CD4-positive, alpha-beta T cell treated with Interleukin-17A for 1 hour (primary cell): ENCODE results near the gene CEL.
"Not testable (repeated sequence)": the region's sequence is repeated elsewhere in the genome, so short reads cannot be mapped to it uniquely, and the experiment has no call there.

ENCODE experiments used
- DNase-seq: peaks from one replicate; pipeline ENCODE4 v3.0.0-alpha.2; 2020

CEL gene

DNA sequence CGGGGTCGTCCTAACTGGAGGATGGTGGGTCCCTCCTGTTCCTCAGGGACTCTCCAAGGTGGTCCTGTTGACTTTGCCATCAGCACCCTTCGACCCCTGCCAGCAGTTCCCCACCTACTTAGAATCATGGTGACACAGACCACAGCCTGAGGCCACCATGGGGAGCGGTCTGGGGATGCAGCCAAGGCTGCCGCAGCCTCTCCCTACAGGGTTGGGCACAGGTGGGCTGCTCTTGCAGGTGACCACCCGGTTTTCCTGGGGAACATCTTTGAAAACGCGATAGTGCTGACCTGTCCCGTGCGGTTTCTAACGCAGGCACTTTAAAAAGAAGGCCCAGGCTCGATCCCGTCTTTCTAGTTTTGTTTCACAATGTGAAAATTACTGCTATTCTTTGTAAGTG, 12.7 kb upstream of the CEL start:
- no peak for DNase-seq

DNA sequence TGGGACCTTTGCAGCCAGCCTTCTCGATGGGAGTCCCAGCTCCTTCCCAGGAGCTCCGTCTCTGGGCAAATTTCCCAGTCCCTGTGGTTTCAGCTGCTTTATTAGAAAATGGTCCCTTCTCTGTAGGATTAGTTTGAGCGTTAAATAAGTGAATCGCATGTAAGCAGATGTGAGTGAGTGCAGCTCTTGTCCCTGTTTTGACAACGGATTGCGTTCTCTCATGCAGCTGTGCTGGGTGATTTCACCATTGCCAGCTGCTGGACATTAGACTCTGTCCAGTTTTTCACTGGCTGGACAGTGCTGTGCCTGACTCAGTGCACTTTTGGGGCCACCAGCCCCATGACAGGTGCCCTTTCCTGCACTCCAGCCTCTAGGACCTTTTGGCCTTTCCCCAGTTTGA, 11.6 kb upstream of the CEL start:
- DNase-seq = no peak

DNA sequence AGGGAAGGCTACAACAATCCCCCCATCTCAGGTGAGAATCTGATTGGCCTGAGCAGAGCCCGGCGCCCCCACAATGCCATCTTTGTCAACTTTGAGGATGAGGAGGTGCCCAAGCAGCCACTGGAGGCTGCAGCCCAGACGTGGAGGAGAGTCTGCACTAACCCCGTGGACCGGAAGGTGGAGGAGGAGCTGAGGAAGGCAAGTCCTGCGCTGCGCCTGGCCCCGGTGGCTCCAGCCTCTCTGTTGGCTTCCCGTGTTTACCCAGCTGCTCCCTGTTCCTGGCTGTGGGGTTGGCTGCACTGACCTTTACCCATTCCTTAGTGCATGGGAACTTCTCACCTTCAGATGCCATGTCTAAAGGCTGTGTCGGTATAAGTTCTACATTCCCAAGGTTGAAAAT, 11.0 kb upstream of the CEL start:
- no peak for DNase-seq

DNA sequence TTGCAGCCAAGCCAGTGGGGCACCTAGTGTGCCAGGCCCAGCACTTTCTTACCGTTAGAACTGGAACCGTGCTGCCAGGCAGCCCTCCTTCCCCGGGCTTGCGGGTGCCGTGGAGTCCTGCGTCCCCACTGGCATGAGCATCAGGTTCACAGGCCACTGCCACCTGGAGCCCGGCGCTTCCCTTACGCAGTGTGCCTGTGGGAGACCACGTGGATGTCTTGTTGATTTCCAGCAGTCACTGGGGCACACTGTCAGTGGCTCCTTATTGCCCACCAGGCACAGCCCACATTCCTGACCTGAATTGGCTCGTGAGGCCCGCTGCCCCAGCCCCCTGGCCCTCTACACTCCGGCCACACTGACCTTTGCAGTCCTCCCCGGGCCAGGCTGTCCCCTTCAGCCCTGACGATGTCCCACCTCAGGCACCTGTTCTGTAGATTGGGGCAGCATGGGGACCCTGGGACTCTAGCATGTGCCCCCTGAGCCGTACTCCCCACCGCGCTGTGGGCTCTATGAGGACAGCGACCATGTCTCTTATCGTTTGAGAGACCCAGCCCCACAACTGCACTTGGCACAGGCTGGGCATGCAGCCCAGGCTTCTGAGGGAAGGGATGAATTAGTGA, 10.4 kb upstream of the CEL start:
- DNase-seq = no peak

DNA sequence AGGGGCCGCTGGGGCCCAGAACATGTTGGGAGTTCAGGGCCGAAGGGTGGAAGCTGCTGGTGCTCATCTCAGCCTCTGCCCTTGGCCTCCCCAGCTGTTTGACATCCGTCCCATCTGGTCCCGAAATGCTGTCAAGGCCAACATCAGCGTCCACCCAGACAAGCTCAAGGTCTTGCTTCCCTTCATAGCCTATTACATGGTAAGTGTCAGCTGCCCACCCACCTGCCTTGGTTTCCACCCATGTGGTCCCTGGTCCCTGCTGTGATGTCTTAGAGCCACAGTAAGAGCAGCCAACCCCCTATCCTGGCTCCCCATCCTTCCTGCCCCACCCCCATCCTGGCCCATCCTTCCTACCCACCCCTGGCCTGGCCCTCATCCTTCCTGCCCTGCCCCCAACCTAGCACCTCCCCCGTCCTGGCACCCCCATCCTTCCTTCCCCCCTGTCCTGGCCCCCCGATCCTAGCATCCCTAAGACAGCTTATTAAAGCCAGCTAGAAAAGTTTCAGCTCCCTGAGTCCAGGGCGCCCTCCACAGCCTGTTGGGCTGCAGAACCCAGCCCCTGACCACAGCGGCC, 9.7 kb upstream of the CEL start:
- DNase-seq = no peak

DNA sequence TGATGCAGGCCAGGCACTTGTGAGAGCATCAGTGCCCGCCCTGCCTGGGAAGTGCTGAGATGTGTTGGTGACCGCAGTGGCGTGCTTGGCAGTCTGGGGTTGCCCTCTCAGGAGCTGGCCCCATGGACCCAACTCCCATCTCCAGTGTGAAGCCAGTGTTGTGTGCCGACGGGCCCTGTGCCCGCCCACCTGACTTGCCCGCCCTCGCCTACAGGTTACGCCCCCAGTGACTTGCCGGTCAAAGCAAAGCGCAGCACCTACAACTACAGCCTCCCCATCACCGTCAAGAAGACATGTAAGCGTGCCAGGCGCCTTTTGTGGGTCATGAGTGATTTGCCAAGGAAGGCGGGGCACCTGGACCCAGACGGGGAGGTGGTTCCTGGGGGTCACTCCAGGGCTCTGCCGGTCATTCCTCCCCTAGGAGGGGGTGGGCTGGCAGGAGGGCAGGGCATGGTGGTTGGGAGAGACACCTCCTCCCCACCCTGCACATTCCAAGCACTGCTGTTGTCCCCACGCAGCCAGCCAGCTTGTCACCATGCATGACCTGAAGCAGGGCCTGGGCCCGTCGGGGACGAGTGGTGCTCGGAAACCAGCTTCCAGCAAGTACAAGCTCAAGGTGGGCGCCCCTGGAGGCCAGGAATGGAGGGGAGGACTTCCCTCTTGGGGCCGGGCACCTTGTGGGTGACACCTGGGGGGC, 7.4 kb upstream of the CEL start:
- DNase-seq = no peak

DNA sequence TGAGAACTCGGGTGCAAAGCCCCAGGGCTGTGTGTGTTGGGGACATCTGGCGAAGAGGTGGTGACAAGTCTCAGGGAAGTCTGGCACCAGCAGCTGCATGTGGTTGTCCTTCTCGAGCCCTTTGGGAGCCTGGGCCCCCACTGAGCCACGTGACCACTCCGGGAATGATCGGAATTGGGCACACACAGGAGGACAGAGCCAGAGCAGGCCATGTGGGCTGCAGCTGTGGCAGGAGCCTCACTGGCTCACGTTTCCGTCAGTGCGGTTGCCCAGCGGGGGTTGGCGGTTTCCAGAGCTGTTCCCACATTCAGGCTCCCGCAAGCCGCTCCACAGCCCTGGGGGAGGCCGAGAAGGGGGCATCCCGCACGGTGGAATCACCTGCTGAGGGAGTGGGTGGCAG, 6.8 kb upstream of the CEL start:
- DNase-seq = no peak

DNA sequence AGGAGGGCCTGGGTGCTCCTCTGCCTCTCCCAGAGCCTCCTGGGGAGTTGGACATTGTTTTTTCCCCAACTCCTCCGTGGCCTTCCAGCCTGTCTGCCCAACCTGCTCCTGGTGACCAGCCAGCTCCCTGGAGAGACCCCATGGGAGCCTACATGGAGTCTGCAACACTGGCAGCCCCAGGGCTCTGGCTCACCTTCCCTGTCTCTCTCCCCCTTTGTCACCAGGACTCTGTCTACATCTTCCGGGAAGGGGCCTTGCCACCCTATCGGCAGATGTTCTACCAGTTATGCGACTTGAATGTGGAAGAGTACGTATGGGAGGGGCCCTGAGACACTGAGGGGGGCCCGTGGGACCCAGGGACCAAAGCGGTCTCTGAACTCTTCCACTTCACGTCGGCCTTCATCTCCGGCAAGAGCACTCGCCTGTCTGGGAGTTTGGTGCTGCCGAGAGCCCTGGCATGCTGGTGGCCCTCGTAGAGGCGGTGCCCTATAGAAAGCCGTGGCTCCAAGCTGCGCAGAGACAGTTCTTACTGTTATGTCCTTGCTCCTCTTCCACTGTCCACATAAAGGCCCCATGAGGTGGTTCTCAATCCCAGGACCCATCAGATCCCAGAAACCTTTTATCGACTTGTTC, 5.9 kb upstream of the CEL start:
- DNase-seq = no peak

DNA sequence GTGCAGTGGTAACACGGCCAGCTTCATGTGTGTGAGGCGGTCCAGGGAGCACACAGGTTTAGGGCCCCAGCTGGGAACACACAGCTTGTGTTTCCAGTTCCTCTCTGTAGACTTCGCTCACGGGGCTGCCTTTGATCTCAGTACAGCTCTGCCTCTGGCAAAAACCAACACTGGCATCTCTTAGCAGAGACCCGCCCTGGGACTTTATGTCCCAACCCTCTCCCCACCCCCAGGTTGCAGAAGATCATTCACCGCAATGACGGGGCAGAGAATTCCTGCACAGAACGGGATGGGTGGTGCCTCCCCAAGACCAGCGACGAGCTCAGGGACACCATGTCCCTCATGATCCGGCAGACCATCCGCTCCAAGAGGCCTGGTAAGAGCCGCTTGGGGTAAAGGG, 5.2 kb upstream of the CEL start:
- DNase-seq = no peak

DNA sequence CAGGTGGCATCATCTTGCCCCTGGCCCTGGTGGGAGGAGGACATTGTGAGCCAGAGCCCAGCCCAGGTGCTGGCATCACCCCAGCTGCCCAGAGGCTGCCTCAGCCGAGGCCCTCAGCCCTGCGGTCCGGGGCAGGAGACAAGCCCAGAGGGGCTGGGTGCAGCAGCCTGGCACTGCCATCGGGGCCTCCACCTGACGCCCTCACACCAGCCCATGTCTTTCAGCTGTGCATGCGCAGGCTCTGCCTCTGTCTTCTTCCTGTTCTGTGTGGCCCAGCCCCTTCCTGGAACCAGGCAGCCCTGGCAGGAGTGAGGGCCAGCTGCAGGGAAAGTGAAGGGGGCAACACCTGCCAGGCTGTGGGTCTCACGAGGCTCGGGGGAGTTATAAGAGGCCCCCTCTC, 4.8 kb upstream of the CEL start:
- no peak for DNase-seq

DNA sequence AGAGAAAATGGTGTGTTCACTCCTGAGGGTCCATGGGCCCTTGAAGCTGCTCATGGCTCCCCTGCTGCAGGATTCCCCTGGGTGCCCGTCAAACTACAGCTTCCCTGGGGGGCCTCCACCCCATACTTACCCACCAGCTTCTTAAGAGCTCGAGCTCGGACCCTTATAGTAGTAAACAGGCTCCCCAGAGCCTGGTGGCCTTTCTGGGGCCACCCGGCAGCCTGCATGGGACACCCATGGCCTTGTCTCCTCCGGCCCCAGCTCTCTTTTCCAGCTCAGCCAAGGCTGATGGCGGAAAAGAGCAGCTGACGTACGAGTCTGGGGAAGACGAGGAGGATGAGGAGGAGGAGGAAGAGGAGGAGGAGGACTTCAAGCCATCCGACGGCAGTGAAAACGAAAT, 4.2 kb upstream of the CEL start:
- DNase-seq = no peak

DNA sequence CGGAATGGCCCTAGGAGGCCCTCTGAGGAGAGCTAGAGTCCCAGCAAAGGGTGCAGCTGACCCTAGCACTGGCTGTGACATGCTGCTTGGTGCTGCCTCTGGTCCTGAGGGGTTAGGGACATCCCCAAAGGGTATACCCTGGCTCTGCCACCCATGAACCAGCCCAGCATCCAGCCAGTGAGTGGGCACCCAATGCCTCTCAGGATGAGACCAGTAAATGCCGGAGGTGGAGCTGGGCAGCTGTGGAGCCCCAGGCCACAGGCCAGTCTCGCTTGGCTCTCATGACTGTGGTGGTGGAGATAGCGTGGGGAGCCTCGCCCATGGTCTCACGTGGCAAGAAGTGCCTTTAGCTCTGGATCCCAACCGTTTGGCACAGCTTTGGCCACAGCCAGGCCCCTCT, 3.7 kb upstream of the CEL start:
- DNase-seq = no peak

DNA sequence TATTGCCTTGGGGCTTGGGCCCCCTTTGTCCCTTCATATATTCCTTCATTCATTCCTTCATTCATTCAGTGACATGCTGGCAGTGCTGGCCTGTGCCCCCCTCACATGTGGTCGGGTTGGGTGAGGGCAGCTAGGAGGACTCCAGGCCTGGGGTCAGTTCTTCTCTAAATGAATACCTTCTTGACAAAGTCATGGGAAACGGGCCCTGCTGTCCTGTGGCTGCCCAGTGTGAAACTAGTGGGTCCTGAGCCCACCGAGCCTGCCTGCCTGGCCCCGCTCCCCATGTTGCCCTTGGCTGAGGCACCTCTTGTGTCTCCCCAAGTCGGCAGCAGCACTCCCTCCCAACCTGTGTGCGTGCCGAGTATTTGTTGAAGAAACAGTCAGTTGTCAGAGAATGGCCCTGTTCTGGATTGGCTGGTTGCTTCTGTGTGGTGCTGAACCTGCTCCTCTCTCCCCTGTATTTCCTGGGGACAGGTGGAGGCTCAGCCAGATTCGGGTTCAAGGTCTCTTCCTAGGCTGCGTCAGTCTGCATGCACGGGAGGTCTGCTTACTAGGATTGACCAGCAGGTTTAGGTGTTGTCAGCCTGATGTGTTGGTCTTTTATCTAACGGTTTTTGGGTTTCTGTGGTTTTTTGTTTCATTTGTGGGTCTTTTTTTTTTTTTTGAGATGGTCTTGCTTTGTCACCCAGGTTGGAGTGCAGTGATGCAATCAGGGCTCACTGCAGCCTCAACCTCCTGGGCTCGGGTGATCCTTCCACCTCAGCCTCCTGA, 3.0 kb upstream of the CEL start:
- DNase-seq = no peak

DNA sequence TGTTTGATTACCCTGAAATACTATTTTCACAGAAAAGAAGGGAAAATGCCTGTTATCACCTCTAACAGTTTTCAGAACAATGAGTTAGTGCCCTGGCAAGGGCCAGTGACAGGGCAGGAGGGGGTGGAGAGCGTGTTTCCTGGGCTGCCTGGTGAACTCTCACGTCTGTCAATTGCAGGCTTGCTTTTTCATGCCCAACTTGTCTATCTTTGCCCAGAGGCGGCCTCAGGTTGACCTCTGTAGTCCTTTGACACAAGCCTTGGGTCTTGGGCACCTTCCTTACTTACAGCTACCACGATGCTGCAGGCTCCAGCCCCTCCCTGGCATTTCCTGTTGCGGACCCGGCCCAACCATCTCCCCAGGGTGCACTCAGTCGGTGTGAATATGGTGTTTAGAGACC, 2.2 kb upstream of the CEL start:
- DNase-seq = no peak

DNA sequence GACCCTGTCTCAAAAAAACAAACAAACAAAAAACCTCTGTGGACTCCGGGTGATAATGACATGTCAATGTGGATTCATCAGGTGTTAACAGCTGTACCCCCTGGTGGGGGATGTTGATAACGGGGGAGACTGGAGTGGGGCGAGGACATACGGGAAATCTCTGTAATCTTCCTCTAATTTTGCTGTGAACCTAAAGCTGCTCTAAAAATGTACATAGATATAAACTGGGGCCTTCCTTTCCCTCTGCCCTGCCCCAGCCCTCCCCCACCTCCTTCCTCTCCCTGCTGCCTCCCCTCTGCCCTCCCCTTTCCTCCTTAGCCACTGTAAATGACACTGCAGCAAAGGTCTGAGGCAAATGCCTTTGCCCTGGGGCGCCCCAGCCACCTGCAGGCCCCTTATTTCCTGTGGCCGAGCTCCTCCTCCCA, 1.4 kb upstream of the CEL start:
- DNase-seq = no peak

DNA sequence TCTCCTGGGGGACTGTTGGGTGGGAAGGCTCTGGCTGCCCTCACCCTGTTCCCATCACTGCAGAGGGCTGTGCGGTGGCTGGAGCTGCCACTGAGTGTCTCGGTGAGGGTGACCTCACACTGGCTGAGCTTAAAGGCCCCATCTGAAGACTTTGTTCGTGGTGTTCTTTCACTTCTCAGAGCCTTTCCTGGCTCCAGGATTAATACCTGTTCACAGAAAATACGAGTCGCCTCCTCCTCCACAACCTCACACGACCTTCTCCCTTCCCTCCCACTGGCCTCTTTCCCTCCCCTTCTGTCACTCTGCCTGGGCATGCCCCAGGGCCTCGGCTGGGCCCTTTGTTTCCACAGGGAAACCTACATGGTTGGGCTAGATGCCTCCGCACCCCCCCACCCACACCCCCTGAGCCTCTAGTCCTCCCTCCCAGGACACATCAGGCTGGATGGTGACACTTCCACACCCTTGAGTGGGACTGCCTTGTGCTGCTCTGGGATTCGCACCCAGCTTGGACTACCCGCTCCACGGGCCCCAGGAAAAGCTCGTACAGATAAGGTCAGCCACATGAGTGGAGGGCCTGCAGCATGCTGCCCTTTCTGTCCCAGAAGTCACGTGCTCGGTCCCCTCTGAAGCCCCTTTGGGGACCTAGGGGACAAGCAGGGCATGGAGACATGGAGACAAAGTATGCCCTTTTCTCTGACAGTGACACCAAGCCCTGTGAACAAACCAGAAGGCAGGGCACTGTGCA, 590 bp upstream of the CEL start:
- not testable (repeated sequence) for DNase-seq

DNA sequence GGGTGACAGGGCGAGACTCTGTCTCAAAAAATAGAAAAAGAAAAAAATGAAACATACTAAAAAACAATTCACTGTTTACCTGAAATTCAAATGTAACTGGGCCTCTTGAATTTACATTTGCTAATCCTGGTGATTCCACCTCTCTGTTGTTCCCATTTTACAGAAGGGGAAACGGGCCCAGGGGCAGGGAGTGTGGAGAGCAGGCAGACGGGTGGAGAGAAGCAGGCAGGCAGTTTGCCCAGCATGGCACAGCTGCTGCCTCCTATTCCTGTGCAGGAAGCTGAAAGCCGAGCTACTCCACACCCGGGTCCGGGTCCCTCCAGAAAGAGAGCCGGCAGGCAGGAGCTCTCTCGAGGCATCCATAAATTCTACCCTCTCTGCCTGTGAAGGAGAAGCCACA, 788 bp downstream of the CEL start:
- not testable (repeated sequence) for DNase-seq

DNA sequence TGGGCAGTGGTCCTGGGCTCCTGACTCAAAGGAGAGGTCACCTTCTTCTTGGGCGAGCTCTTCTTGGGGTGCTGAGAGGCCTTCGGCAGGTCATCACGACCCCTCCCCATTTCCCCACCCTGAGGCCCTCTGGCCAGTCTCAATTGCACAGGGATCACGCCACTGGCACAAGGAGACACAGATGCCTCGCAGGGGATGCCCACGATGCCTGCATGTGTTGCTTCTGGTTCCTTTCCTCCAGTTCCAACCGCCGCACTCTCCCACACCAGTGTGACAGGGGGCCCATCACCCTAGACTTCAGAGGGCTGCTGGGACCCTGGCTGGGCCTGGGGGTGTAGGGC, 1.3 kb downstream of the CEL start:
- no peak for DNase-seq

DNA sequence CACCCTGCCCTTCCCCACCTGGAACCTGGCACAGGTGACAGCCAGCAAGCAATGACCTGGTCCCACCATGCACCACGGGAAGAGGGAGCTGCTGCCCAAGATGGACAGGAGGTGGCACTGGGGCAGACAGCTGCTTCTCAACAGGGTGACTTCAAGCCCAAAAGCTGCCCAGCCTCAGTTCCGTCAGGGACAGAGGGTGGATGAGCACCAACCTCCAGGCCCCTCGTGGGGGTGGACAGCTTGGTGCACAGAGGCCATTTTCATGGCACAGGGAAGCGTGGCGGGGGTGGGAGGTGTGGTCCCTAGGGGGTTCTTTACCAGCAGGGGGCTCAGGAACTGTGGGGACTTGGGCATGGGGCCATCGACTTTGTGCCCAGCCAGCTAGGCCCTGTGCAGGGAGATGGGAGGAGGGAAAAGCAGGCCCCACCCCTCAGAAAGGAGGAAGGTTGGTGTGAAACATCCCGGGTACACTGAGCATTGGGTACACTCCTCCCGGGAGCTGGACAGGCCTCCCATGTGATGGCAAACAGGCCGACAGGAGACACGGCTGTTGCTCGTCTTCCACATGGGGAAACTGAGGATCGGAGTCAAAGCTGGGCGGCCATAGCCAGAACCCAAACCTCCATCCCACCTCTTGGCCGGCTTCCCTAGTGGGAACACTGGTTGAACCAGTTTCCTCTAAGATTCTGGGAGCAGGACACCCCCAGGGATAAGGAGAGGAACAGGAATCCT, 1.9 kb downstream of the CEL start:
- DNase-seq = no peak

DNA sequence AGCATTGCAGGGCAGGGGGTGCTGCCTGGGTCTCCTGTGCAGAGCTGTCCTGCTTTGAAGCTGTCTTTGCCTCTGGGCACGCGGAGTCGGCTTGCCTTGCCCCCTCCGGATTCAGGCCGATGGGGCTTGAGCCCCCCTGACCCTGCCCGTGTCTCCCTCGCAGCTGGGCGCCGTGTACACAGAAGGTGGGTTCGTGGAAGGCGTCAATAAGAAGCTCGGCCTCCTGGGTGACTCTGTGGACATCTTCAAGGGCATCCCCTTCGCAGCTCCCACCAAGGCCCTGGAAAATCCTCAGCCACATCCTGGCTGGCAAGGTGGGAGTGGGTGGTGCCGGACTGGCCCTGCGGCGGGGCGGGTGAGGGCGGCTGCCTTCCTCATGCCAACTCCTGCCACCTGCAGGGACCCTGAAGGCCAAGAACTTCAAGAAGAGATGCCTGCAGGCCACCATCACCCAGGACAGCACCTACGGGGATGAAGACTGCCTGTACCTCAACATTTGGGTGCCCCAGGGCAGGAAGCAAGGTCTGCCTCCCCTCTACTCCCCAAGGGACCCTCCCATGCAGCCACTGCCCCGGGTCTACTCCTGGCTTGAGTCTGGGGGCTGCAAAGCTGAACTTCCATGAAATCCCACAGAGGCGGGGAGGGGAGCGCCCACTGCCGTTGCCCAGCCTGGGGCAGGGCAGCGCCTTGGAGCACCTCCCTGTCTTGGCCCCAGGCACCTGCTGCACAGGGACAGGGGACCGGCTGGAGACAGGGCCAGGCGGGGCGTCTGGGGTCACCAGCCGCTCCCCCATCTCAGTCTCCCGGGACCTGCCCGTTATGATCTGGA, 2.7 kb downstream of the CEL start:
- DNase-seq = no peak

DNA sequence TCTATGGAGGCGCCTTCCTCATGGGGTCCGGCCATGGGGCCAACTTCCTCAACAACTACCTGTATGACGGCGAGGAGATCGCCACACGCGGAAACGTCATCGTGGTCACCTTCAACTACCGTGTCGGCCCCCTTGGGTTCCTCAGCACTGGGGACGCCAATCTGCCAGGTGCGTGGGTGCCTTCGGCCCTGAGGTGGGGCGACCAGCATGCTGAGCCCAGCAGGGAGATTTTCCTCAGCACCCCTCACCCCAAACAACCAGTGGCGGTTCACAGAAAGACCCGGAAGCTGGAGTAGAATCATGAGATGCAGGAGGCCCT, 3.2 kb downstream of the CEL start:
- DNase-seq = no peak
